VCaP (cell line): ENCODE data around the gene CLEC4M.

Experiments
- H3K27ac ChIP-seq: fragments of 450-650 bp; 2 replicates; pipeline ENCODE4 v1.5.1; 2017
- TF ChIP-seq, protein P1 (sequence below): fragments of 450-650 bp; conservative IDR thresholded peaks from 2 replicates; pipeline ENCODE4 v1.5.1; 2017; ENCODE audit warnings: mild to moderate bottlenecking, moderate library complexity

Gene CLEC4M

DNA sequence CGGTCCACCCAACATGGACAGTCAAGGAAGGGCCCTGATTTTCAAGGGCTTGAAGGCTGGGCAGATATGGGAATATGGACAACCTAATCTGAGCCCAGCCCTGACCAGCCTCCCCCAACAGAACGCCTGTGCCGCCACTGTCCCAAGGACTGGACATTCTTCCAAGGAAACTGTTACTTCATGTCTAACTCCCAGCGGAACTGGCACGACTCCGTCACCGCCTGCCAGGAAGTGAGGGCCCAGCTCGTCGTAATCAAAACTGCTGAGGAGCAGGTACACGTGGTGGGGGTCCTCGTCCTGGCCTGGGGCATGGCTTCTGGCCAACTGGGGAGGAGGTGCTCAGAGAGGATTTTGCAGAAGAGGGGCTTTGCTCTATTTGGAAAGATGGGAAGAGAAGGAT lies 3.5 kb downstream of the CLEC4M start:
- TF ChIP-seq, protein P1, sequence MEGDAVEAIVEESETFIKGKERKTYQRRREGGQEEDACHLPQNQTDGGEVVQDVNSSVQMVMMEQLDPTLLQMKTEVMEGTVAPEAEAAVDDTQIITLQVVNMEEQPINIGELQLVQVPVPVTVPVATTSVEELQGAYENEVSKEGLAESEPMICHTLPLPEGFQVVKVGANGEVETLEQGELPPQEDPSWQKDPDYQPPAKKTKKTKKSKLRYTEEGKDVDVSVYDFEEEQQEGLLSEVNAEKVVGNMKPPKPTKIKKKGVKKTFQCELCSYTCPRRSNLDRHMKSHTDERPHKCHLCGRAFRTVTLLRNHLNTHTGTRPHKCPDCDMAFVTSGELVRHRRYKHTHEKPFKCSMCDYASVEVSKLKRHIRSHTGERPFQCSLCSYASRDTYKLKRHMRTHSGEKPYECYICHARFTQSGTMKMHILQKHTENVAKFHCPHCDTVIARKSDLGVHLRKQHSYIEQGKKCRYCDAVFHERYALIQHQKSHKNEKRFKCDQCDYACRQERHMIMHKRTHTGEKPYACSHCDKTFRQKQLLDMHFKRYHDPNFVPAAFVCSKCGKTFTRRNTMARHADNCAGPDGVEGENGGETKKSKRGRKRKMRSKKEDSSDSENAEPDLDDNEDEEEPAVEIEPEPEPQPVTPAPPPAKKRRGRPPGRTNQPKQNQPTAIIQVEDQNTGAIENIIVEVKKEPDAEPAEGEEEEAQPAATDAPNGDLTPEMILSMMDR = no peak
- H3K27ac ChIP-seq = no peak overlapping the region

DNA sequence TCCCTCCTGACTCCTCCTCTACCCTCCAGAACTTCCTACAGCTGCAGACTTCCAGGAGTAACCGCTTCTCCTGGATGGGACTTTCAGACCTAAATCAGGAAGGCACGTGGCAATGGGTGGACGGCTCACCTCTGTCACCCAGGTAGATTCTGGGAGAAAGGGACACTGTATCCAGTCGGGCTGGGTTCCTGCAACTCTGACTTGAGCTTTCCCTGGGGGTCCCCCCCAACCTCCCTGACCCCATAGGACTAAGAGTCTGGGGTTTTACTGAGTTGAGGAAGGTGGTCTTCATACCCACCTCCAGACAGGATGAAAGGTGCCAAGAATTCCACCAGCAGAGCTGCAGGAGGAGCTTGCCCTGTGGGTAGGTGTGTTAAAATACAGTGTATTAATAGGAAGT lies 4.4 kb downstream of the CLEC4M start:
- no peak overlapping the region for H3K27ac ChIP-seq
- TF ChIP-seq, protein P1 = no peak

DNA sequence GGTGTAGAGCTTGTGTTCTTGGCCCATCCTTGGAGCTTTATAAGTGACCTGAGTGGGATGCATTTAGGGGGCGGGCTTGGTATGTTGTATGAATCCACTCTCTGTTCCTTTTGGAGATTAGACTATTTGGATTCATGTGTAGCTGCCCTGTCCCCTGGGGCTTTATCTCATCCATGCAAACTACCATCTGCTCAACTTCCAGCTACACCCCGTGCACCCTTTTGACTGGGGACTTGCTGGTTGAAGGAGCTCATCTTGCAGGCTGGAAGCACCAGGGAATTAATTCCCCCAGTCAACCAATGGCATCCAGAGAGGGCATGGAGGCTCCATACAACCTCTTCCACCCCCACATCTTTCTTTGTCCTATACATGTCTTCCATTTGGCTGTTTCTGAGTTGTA lies 6.1 kb downstream of the CLEC4M start:
- TF ChIP-seq, protein P1 = no peak
- no peak overlapping the region for H3K27ac ChIP-seq

DNA sequence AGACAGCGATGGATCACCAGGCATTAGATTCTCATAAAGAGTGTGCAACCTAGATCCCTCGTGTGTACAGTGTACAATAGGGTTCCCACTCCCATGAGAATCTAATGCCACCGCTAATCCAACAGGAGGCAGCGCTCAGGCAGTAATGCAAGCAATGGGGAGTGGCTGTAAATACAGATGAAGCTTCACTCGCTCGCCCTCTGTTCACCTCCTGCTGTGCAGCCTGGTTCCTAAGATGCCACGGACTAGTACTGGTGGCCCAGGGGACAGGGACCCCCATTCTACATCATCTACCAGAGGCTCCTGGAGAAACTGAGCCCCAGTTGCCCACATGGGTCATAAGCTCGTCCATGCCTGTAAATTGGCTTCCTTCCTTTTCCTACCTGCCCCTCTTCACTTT lies 8.0 kb downstream of the CLEC4M start:
- H3K27ac ChIP-seq = no peak overlapping the region
- TF ChIP-seq, protein P1 = no peak

DNA sequence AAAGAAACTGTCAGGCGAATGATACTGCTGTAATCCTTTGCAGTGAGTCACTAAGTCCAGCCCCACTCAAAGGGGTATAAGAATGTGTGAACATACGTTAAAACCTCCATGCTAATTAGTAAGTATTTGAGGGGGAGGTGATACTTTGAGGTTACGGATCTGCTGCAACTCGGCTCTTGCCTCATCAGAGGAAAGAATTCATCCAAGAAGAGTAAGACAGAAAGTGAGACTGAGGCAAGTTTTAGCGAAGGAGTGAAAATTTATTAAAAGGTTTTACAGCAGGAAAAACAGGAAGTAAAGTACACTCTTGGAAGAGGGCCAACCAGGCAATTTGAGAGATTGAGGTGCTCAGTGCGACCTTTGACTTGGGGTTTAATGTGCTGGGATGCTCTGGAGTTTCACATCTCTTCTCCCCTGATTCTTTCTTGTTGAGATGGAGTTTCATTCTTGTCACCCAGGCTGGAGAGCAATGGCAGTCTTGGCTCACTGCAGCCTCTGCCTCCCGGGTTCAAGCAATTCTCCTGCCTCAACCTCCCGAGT lies 9.8 kb downstream of the CLEC4M start:
- TF ChIP-seq, protein P1 = no peak
- no peak overlapping the region for H3K27ac ChIP-seq

DNA sequence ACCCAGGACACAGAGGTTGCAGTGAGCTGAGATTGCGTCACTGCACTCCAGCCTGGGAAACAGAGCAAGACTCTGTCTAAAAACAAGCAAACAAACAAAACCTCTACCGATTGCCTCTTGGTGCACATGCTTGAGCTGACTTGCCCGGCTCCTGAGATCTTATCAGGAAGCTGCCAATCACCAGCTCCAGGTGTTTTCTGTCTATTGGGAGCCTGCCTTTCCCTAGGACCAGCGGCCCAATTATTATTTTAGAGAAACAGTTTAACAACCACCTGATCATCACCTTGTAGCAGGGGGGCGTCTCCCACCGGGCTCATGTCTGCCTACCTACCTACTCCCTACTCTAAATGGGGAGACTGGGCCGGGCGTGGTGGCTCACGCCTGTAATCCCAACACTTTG lies 10.8 kb downstream of the CLEC4M start:
- no peak overlapping the region for H3K27ac ChIP-seq
- TF ChIP-seq, protein P1 = no peak

DNA sequence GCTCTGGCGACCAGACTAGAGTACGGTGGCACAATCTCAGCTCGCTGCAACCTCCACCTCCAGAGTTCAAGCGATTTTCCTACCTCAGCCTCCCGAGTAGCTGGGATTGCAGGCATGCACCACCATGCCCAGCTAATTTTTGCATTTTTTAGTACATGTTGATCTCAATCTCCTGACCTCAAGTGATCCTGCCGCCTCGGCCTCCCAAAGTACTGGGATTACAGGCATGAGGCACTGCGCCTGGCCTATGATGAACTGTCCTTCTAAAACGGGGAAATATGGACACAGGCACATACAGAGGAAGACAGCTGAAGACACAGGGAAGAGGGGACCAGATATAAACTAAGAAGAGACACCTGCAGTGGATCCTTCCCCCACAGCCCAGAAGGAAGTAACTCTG lies 12.7 kb downstream of the CLEC4M start:
- H3K27ac ChIP-seq = no peak overlapping the region
- TF ChIP-seq, protein P1 = no peak
